Type B pancreatic cell (in vitro differentiated cells): Measurements from ENCODE around the gene PXDC1. TPM values are rescaled to one million over a fixed set of nuclear protein-coding genes. Genes with fewer than 3 reads are reported as not detected.

Source experiments
- DNase-seq: peaks from one replicate; pipeline ENCODE4 v3.0.0; 2021; ENCODE audit warnings: mixed read lengths; ENCODE audit not compliant: unreplicated experiment; ENCODE audit errors: extremely low spot score
- H3K27ac Mint-ChIP-seq: 2 replicates; pipeline ENCODE4 v1.8.0; 2021; ENCODE audit warnings: mild to moderate bottlenecking, mixed read lengths
- H3K27me3 Mint-ChIP-seq: 2 replicates; pipeline ENCODE4 v1.8.0; 2021; ENCODE audit warnings: mixed read lengths
- H3K36me3 Mint-ChIP-seq: 2 replicates; pipeline ENCODE4 v1.8.0; 2021; ENCODE audit warnings: mixed read lengths
- H3K4me1 Mint-ChIP-seq: one replicate; pipeline ENCODE4 v1.8.0; 2021; ENCODE audit warnings: mixed read lengths; ENCODE audit not compliant: unreplicated experiment
- H3K4me3 Mint-ChIP-seq: 2 replicates; pipeline ENCODE4 v1.8.0; 2021; ENCODE audit warnings: mild to moderate bottlenecking, mixed read lengths
- H3K9me3 Mint-ChIP-seq: 2 replicates; pipeline ENCODE4 v1.8.0; 2021; ENCODE audit warnings: mixed read lengths
- total RNA-seq: library from RNA; stranded (reverse); gene quantifications from 2 replicates; pipeline ENCODE4 v1.2.1, GENCODE V29; 2021; ENCODE audit warnings: low replicate concordance
- TF ChIP-seq, protein P1 (sequence below): fragments of 200-600 bp; sonication (generic); conservative IDR thresholded peaks from 2 replicates; pipeline ENCODE4 v1.5.0; 2021; ENCODE audit warnings: antibody characterized with exemption, mild to moderate bottlenecking

PXDC1 gene
- total RNA-seq, 1 donor from 2014 or later: 23.6 TPM

DNA sequence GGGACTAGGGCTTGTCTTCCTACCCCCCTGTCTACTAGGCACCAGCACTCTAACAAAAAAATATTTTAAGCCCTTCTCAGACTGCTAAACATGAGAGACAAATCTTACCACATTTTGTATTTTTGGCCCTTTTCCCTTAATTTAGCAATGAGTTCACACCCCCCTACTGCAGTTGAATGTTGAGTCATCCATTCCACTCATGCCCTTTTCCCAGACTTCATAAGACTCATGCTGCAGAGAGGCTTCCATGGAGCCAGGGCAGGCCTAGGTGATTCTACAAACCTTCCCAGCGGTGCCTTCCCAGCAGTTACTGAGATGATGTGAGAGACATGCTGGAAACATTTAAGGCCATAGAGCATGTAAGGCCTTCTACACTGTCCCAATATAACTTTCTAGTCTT lies 53.9 kb downstream of the PXDC1 start:
- DNase-seq: no peak
- no peak overlapping the region for H3K27ac Mint-ChIP-seq
- no peaks in the 10 kb centered on the region for H3K36me3 Mint-ChIP-seq
- TF ChIP-seq, protein P1, sequence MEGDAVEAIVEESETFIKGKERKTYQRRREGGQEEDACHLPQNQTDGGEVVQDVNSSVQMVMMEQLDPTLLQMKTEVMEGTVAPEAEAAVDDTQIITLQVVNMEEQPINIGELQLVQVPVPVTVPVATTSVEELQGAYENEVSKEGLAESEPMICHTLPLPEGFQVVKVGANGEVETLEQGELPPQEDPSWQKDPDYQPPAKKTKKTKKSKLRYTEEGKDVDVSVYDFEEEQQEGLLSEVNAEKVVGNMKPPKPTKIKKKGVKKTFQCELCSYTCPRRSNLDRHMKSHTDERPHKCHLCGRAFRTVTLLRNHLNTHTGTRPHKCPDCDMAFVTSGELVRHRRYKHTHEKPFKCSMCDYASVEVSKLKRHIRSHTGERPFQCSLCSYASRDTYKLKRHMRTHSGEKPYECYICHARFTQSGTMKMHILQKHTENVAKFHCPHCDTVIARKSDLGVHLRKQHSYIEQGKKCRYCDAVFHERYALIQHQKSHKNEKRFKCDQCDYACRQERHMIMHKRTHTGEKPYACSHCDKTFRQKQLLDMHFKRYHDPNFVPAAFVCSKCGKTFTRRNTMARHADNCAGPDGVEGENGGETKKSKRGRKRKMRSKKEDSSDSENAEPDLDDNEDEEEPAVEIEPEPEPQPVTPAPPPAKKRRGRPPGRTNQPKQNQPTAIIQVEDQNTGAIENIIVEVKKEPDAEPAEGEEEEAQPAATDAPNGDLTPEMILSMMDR: no peak
- H3K4me3 Mint-ChIP-seq: no peak overlapping the region
- no peaks in the 10 kb centered on the region for H3K4me1 Mint-ChIP-seq
- H3K27me3 Mint-ChIP-seq: no peaks in the 10 kb centered on the region
- peaks cover 12% of the 10 kb centered on the region for H3K9me3 Mint-ChIP-seq

GRCh38 chr6:3696525-3697088 lies 54.9 kb downstream of the PXDC1 start:
- Mint-ChIP-seq H3K4me3 (no peak overlapping the region), H3K9me3 (peaks cover 12% of the 10 kb centered on the region), H3K36me3 (no peaks in the 10 kb centered on the region), H3K27me3 (no peaks in the 10 kb centered on the region), H3K4me1 (no peaks in the 10 kb centered on the region), H3K27ac (no peak overlapping the region)
- TF ChIP-seq, protein P1: no peak
- no peak for DNase-seq

DNA sequence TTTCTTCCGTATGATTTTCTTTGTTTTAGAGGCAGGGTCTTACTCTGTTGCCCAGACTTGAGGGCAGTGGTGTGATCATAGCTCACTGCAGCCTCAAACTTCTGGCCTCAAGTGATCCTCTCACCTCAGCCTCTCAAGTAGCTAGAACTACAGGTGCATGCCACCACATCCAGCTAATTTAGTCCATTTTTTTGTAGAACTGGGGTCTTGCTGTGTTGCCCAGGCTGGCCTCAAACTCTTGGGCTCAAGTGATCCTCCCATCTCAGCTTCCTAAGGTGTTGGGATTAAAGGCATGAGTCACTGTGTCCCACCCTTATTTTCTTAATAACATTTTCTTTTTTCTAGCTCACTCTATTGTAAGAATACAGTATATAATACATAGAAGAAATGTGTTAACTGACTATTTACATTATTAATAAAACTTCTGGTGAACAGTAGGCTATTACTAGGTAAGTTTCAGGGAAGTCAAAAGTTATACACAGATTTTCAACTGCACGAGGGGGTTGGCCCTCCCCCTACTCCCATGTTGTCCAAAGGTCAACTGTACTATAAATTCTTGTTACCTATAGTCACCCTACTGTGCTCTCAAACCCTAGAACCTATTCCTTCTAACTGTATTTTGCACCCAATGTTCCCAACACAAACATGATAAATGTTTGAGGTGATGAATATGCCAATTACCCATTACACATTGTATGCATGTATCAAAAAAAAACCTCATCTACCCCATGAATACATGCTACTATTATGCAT lies 56.3 kb downstream of the PXDC1 start:
- Mint-ChIP-seq H3K9me3 (peaks cover 12% of the 10 kb centered on the region), H3K27ac (no peak overlapping the region), H3K27me3 (no peaks in the 10 kb centered on the region), H3K4me3 (no peak overlapping the region), H3K4me1 (no peaks in the 10 kb centered on the region), H3K36me3 (no peaks in the 10 kb centered on the region)
- DNase-seq: no peak
- TF ChIP-seq, protein P1: no peak

GRCh38 chr6:3693831-3694230 lies 57.7 kb downstream of the PXDC1 start:
- Mint-ChIP-seq H3K4me1 (no peaks in the 10 kb centered on the region), H3K4me3 (no peak overlapping the region), H3K36me3 (no peaks in the 10 kb centered on the region), H3K9me3 (peaks cover 9% of the 10 kb centered on the region), H3K27me3 (no peaks in the 10 kb centered on the region), H3K27ac (no peak overlapping the region)
- no peak for DNase-seq
- TF ChIP-seq, protein P1: no peak

GRCh38 chr6:3690506-3690905 lies 61.0 kb downstream of the PXDC1 start:
- Mint-ChIP-seq H3K4me1 (no peaks in the 10 kb centered on the region), H3K27ac (no peak overlapping the region), H3K27me3 (no peaks in the 10 kb centered on the region), H3K9me3 (no peaks in the 10 kb centered on the region), H3K4me3 (no peak overlapping the region), H3K36me3 (no peaks in the 10 kb centered on the region)
- DNase-seq: no peak
- TF ChIP-seq, protein P1: no peak
